GM19025 (cell line): ENCODE data around the gene IRF7.

ENCODE experiments used
- ATAC-seq: cut with Tn5 transposase; IDR thresholded peaks from one replicate; pipeline ENCODE4 v1.9.1; 2021; ENCODE audit warnings: mild to moderate bottlenecking, low read depth, moderate library complexity; ENCODE audit not compliant: unreplicated experiment

Gene IRF7

DNA sequence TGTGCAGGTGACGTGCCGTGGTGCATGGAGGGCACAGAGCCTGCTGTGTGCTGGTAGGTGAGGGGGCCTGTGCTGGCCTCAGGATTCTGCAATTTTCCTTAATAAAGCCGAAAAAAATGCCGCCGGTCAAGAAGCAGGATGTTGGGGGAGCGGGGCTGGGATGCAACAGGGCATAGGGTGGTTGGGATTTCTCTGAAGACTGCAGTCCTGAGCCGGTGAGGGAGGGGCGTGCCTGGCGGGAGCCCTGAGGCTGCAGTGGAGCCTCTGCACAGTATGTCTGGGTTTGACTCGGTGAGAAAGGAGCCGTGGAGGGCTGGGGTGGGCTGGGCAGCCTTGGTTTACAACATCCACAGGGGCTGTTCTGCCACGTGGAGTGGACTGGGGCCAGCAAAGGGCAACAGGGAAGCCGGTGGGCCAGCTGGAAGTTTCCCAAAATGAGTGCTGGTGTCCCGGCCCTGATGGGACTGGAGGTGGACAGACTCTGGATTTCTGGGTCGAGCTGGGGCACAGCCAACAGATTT, 7.7 kb upstream of the IRF7 start:
- no peak for ATAC-seq

DNA sequence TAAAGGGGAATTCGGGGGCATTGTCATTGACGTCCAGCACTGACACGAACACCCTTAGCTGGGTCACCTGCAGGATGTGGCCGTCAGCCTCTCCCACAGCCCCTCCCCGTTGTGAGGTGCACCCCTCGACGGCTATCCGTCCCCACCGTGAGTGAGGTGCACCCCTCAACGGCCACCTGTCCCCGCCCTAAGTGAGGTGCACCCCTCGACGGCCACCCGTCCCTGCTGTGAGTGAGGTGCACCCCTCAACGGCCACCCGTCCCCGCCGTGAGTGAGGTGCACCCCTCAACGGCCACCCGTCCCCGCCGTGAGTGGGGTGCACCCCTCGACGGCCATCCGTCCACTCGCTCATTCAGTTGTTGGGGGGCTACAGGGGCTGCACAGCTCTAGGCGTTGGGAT, 6.1 kb upstream of the IRF7 start:
- no peak for ATAC-seq

DNA sequence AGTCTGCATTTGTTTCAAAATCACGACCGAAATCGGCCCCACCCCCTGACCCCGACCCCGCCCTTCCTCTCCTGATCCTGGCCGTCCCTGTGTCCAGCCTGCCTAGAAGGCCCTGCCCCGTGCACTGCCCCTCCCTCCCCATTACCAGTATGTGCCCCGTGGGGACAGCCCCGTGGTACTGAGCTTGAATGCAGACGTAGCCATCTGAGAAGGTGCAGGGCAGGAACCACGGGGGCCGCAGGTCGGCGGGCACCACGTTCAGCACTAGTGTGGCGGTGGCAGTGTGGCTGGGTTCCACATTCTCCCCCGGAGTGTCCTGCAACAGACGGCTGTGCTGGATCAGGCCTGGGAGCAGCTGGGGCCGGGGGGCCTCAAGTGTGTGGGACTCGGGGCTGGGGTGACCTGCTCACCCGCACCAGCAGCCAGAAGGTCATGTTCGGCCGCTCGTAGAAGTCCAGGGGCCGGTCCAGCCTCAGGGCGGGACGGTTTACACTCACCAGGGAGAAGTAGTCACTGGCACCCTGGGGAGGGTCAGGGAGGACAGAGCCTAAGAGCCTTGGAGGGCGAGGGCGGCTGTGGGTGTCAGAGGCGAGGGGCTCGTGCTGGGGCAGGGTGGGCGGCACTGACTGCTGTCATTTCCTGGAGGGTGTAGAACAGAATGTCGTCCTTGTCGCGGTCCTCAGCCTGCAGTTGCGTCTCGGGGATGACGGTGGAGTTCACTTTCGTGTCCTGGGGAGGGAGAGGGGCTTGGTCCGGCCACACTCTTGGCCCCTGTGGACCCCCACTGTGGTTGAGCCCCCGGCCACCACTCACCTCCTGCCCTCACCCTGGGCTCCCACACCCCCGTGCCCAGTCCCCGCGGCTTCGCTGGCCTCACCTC, 5.4 kb upstream of the IRF7 start:
- no peak for ATAC-seq

DNA sequence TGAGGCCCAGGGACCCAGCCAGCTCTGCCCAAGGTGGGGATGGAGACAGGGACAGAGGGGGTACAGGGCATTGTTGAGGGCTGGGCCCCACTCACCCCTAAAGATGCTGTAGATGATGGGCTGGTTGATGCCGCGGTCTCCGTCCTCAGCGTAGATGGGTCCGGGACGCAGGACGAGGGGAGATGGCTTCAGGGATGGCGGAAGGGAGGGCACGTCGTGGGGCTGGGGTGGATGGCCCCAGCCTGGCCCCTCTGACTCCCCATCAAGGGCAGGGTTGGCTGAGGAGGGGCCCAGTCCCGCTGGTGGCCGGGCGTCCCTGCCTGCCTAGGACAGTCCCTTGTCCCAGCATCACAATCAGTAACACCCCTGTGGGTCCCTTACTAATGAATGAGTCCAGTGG, 4.5 kb upstream of the IRF7 start:
- no peak for ATAC-seq

DNA sequence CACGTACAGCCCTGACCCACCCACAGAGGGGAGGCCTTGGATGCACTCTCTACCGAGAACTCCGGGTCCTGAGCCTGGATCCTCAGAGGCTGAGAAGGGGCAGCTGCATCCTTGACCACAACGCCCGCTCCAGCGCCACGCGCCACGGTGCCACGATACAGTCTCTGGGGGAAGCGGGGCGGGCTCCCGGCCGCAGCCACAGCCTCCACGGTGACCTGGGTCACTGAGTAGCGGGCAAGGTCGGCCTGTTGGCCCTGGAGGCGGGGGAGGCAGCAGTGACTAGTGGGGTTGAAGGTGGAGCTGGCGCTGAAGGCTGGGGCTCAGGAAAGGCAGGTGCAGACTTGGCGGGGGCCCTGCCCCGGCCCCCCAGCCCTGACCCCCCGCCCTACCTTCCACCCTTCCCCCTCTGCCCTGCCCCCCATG, 3.9 kb upstream of the IRF7 start:
- no peak for ATAC-seq

DNA sequence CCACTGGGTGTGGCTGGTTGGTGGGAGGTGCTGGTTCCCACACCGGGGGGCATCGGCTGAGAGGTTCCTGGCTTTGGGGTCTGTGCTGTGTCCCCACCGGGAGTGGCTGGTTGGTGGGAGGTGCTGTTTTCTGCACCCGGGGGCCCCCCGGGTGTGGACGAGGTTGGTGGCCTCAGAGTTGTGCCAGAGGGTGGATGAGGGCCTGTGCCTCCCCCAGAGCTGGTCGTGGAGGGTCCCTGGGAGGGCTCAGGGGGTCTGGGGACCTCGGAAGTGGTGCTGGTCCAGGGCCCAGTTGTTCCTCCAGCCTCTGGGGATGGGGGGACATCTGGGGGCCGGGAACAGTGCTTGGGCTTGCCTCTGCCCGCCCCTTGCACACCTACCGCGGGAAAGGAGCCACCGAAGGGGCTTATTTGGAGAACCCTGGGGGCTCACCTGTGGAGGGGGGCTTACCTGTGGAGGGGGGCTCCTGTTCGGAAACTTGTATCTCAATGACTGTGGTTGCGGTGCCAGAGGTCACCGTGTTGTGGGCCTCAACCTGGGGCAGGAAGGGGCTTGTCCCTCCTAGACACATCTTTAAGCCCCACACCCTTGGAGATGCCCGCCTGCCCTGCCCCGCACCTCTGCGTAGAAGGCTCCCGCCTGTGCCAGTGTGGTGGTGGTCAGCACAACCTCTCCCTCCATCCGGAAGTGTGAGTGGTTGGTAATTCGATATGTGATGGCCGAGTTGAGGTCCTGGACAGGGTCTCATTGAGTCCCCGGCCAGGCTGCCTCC, 3.3 kb upstream of the IRF7 start:
- ATAC-seq: no peak

DNA sequence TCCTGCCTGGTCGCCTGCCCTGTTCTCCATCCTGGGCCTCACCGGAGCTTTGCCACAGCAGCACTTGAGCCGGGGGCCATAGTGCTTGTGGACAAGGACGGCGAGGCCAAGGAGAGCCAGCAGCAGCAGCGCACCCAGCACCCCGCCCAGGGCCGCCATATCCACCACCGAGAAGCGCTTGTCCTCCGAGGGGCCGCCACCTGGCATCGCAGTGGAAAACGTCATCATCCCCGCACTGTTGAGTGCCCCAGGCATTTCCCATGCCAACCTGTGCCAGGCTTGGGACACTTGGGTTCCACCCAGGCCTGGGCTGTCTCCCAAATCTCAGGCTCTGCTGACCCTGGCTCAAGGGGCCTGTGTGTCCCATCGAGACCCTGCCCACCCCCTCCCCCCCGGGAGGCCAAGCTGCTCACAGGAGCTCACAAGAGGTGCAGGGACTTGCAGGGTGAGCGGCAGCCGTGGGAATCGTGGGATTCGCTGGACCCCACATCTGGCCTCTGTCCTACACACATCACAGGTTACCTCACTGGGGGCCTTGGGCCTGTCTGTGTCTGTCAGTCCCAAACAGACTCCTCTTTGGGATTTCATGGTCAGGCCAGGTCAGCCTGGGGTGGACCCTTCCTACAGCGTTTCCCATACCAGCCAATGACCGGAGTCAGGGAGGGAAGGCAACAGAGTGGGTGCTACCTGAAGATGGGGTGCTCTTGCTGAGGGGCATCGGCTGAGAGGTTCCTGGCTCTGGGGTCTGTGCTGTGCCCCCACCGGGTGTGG, 2.3 kb upstream of the IRF7 start:
- ATAC-seq: no peak

DNA sequence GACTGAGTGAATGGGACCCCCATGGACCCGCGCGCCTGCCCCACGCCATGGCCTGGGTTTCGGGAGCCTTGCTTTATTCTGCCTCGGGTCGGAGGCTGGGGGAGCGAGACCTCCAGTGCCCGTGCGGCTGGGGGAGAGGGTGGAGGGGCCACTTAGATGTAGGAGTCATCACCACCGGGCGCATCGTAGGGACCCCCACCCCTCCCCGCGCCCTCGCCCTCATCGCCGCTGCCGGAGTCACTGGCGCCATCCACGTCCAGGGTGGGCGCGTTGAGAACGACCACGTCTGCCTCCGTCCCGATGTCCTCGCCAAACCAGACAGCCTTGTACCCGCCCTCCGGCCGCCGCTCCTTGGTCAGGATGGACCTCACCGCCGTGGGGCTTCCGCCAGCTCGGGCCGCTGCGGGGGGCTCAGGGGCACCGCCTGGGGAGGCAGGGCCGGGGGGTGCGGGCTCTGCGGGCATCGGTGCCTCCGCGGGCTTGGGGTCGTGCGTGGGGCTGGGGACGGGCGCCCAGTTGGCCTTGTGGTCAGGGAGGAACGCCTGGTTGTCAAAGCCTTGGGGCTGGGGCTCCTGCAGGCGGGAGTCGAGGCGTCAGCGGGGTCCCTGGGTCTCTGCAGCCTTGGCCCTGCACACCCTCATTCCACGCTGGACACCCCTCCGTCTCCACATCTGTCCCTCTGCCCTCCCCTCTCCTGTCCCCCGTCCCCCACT, 1.6 kb upstream of the IRF7 start:
- no peak for ATAC-seq

DNA sequence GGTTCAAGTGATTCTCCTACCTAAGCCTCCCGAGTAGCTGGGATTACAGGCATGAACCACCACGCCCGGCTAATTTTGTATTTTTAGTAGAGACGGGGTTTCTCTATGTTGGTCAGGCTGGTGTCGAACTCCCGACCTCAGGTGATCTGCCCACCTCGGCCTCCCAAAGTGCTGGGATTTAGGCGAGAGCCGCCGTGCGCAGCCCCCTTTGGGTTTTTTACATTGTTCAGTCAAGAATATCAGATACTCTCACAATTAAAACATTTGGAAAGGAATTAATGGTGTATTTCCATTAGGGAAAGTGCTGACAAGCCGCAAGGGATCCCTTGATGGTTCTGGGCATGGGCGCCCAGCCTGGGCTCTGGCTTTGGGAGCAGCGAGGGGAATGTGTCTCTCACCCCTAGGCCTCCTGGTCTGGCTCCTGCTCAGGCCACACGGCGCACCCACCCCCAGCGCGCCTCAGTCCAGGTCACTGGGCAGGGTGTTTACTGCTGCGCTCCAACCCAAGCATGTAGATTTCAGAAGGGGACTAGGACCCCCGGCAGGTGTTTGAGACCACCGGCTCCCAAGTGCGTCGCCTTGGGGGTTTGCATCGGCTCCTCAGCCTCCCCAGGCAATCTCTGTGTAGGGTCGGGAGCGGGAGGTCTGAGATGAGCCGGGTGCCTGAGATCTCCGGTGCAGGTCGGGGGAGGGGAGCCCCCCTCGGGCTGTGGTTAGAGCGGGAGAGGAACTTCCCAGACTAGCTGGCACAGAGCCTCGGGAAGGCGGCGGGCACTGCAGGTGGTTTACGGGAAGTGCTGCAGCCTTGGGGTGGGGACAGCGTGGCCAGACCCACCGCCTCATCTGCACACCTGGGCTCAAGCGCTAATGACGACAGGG, 809 bp upstream of the IRF7 start:
- no peak for ATAC-seq

DNA sequence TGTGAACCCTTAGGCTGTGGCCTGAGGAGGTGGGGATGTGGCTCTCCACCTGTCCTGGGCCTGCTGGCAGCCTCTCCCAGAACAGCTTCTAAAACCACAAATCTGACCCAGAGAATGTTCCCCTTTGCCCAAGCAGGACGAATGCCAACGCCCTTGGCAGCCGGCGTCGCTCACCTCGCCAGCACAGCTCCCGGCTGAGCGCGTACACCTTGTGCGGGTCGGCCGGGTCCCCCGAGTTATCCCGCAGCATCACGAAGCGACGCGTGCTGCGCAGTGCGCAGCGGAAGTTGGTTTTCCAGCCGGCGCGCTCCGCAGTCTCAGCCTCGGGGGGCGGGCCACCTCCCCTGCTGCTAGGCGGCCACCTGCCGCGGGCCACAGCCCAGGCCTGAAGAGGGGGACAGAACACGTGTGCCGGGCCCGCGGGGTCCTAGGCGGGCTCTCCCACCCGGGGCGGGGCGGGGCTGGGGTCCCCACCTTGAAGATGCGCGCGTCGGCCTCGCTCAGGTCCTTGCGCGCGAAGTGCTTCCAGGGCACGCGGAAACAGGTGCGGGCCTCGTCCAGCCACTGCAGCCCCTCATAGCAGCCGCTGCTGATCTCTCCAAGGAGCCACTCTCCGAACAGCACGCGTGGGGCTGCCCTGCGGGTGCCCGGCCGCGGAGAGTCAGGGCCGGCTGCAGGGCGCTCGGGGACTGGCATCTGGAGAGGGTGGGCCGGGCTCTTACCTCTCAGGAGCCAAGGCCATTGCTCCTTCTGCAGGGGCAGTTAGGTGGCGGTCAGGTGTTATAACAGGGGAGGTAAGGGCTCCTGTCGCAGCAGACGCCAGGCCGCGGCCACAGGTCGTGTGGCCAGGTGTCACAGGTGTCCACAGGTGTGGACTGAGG, 887 bp downstream of the IRF7 start:
- ATAC-seq: no peak

DNA sequence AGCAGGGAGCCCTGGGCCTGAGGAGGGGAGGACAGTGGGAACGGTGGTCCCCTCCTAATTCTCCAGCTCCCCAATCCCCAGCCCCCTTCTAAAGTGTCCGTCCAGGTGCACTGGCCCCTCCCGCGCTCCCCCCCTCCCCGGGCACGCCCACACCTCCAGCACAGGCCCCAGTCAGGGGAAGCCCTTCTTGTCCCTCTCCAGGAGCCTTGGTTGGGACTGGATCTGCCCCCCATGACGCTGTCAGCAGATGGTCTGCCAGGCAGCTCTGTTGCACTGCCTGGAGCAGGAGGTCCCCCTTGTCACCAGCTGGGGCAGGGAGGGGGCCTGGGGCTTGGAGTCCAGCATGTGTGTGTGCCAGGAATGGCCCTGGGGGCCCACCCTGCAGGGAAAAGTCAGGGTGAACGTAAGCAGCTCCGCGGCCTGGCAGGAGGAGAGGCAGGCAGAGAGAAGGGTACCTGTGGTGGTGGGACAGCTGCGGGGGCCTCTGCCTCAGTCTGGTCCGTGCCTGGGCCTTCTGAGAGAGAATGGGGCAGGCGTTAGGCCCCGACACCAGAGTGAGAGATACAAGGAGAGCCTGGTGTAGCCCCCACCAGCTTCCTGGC, 1.6 kb downstream of the IRF7 start:
- no peak for ATAC-seq

DNA sequence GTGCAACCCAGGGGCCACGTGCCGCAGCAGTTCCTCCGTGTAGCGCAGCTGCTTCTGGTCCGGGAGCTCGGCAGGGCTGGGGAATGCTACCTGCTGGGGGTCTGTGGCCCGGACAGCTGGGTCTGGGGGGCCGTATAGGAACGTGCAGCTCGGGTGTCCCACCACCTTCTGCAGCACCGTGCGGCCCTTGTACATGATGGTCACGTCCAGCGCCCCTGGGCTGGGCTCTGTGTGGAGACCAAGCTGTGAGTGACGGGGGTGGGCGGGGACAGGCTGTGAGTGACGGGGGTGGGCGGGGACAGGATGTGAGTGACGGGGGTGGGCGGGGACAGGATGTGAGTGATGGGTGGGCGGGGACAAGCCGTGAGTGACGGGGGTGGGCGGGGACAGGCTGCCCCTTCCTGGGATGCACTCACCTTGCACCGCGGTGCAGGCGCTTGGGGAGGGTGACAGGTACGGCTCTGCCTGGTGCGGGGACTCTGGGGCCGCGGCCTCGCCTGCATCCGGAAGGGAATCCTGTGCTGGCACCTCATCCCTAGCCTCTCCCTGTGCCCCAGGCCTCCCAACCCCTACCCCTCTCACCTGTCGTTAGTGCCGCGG, 2.3 kb downstream of the IRF7 start:
- ATAC-seq: no peak

DNA sequence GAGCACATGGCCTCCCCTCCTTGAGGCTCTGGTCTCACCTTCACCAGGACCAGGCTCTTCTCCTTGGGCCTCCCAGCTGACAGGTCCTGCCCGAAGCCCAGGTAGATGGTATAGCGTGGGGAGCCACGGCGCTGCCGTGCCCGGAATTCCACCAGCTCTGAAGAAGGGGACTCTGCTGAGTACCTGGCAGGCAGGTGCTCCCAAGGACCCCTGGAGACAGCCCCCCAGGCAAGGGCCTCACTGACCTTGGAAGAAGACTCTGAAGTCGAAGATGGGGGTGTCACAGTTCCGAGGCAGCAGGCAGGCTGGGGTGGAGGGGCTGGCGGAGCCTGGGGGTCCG, 2.8 kb downstream of the IRF7 start:
- ATAC-seq: no peak

DNA sequence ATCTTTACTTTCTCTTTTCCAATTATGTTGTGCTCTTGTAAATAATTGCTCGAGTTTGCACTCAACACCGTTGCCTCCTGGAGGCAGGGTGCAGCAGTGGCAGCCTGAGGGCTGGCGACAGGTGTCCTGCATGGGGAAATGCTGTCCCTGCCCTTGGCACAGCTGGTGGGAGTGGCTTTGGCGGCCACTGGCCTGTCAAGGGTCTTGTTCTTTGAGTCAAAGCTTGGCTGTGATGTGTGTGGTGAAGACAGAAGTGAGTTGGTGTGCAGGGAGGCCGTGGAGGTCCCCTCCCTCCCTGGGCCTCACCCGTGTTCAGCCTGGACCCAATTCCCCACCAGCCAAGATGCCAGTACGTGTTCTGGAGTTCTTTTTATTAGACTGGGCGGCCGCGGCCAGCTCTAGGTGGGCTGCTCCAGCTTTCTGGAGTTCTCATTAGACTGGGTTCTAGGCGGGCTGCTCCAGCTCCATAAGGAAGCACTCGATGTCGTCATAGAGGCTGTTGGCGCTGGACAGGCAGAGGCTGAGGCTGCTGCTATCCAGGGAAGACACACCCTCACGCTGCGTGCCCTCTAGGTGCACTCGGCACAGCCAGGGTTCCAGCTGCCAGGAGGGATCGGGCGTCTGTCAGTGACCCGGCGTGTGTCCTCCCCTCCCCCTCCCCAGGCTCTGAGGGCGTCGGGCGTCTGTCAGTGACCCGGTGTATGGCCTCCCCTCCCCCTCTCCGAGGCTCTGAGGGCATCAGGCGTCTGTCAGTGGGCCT, 3.4 kb downstream of the IRF7 start:
- no peak for ATAC-seq

DNA sequence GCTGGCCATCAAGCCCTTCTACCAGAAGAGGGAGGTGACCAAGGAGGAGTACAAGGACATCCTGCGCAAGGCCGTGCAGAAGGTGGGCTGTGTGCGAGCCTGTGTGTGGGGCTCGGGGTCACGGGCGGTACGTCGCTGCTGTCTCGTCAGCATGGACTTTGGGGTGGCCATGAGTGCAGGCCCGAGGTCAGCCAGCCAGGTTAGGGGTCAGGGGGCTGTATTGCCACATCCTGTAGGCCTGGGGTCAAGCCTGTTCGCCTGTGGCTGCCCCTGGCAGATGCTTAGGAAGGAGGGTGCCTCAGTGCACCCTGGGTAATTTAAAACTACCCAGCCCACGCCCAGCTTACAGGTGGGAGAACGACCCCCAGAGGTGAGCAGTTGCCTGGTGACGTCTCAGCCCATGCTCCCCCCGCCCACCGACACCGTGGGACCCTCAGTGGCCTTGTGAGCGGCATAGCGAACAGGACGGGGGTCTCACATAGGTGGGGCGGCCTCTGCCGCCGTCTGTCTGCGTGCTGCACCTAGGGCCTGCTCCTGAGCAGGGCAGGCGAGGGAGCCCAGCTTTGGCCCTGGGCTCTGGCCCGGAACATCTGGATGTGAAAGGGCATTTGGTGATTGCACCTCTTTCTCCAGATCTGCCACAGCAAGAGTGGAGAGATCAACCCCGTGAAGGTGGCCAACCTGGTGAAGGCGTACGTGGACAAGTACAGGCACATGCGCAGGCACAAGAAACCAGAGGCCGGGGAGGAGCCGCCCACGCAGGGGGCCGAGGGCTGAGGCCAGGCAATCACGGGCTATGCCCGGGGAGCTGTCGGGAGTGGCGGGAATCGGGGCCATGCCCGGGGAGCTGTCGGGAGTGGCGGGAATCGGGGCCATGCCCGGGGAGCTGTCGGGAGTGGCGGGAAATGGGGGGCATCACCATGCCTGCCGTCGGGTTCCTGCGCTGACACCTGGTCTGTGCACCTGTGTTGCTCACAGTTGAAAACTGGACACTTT, 4.5 kb downstream of the IRF7 start:
- ATAC-seq: no peak
